ENCODE measurements around the gene RPAP2.

RPAP2 gene

DNA sequence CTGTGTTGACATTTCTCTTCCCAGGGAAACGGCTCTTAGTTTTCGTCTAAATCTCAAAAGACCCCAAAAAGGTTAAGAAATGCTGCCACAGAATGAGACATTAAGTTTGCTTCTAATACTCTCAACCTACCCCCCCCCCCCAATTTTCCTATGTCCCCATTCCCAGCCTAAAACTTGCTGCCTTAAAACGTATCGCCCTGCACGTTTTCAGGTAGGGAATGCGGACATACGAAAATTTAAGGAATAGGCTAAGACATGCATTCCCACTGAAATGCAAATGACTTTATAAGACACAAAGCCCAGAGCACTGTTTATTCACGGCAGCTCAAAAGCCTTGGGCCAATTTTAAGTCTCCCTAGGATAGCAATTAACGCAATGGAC, 142.4 kb downstream of the RPAP2 start:
- H2AFZ ChIP-seq: no peak overlapping the region
- no peak for TF ChIP-seq CTCF (IDR thresholded peaks at IDR 0.05)
- no peaks in the 10 kb centered on the region for H3K9me3 ChIP-seq (ENCODE audit: control insufficient read depth, low read length)
- no peaks in the 10 kb centered on the region for H3K36me3 ChIP-seq (ENCODE audit: control insufficient read depth, insufficient read depth, low read length)
- H3K4me2 ChIP-seq (ENCODE audit: low read length): no peak overlapping the region
- H3K4me1 ChIP-seq: no peaks in the 10 kb centered on the region
- H3K79me2 ChIP-seq: no peaks in the 10 kb centered on the region
- no peak overlapping the region for H3K4me3 ChIP-seq (ENCODE audit: low read depth, low read length)
- H3K27ac ChIP-seq: no peak overlapping the region
- H3K27me3 ChIP-seq (ENCODE audit: control insufficient read depth, insufficient read depth, low read length): no peaks in the 10 kb centered on the region
- no peak overlapping the region for H3K9ac ChIP-seq

DNA sequence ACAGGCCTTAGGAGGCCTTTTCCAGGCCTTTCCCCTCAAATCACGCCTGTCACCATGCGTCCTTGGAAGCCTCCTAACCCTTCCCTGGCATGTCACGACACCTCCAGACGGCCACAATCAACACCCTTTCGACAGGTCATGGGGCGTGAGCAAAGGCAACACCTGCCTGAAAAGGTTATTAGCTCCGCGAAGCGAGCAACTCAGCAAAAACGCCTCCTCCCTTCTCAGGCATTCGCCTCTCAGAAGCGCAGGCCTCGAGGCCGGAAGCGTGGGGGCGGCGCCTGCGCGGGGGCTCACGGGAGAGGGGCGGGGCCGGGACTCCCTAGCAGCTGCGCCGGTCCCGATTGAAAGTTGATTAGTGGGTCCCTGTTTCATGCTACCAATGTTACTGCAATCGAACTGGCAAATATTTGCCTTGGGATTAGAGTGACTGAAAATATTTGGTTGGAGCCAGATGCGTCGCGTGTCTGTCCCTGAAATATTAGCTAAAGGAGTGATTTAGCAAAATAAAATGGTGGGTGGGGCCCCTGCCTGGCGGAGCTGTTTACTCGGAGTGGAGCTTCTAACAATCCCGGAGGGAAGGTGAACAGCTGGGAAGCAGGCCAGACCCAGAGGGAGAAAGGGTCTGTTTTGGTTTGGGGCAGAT, 143.0 kb downstream of the RPAP2 start:
- Histone ChIP-seq H2AFZ (peak overlapping the region; percentile 11), H3K4me1 (no peaks in the 10 kb centered on the region), H3K27ac (no peak overlapping the region), H3K4me3 (ENCODE audit: low read depth, low read length) (no peak overlapping the region), H3K4me2 (ENCODE audit: low read length) (no peak overlapping the region), H3K9me3 (ENCODE audit: control insufficient read depth, low read length) (no peaks in the 10 kb centered on the region), H3K27me3 (ENCODE audit: control insufficient read depth, insufficient read depth, low read length) (no peaks in the 10 kb centered on the region), H3K9ac (no peak overlapping the region), H3K79me2 (no peaks in the 10 kb centered on the region), H3K36me3 (ENCODE audit: control insufficient read depth, insufficient read depth, low read length) (no peaks in the 10 kb centered on the region)
- no peak for TF ChIP-seq CTCF (IDR thresholded peaks at IDR 0.05)

- Histone ChIP-seq H3K4me1 (no peaks in the 10 kb centered on the region), H3K9me3 (ENCODE audit: control insufficient read depth, low read length) (no peaks in the 10 kb centered on the region), H2AFZ (no peak overlapping the region), H3K27me3 (ENCODE audit: control insufficient read depth, insufficient read depth, low read length) (no peaks in the 10 kb centered on the region), H3K27ac (no peak overlapping the region), H3K79me2 (no peaks in the 10 kb centered on the region), H3K4me3 (ENCODE audit: low read depth, low read length) (no peak overlapping the region), H3K36me3 (ENCODE audit: control insufficient read depth, insufficient read depth, low read length) (no peaks in the 10 kb centered on the region), H3K4me2 (ENCODE audit: low read length) (no peak overlapping the region), H3K9ac (no peak overlapping the region)
- no peak for TF ChIP-seq CTCF (IDR thresholded peaks at IDR 0.05)
Measured at GRCh38 chr1:92442351-92442750, 143.5 kb downstream of the RPAP2 start.

DNA sequence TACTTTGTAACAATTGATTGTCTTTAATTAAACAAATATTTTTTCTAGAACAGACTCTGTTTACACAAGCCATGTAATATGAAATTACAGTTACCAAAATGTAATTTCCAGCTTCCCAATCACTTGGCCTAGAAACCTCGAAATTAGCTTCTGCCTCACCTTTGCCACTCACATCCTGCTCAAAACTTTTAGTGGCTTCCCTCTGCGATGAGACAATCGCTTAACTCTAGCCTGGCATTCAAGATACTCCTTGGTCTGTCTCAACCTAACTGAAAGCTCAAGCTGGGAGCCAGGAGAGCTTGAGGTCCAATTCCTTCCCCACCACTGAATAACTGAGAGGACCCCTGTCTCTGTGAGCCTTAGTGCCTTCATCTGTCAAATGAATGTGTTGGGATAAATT, 145.0 kb downstream of the RPAP2 start:
- no peaks in the 10 kb centered on the region for H3K27me3 ChIP-seq (ENCODE audit: control insufficient read depth, insufficient read depth, low read length)
- no peak overlapping the region for H3K27ac ChIP-seq
- no peak overlapping the region for H3K4me2 ChIP-seq (ENCODE audit: low read length)
- H3K9me3 ChIP-seq (ENCODE audit: control insufficient read depth, low read length): no peaks in the 10 kb centered on the region
- no peak overlapping the region for H2AFZ ChIP-seq
- no peaks in the 10 kb centered on the region for H3K4me1 ChIP-seq
- no peaks in the 10 kb centered on the region for H3K79me2 ChIP-seq
- H3K4me3 ChIP-seq (ENCODE audit: low read depth, low read length): no peak overlapping the region
- TF ChIP-seq CTCF (IDR thresholded peaks at IDR 0.05): no peak
- H3K36me3 ChIP-seq (ENCODE audit: control insufficient read depth, insufficient read depth, low read length): no peaks in the 10 kb centered on the region
- H3K9ac ChIP-seq: no peak overlapping the region

GRCh38 chr1:92444351-92444750, 145.5 kb downstream of the RPAP2 start:
- Histone ChIP-seq H3K27ac (no peak overlapping the region), H3K36me3 (ENCODE audit: control insufficient read depth, insufficient read depth, low read length) (no peaks in the 10 kb centered on the region), H3K9ac (no peak overlapping the region), H3K4me3 (ENCODE audit: low read depth, low read length) (no peak overlapping the region), H3K27me3 (ENCODE audit: control insufficient read depth, insufficient read depth, low read length) (no peaks in the 10 kb centered on the region), H3K79me2 (no peaks in the 10 kb centered on the region), H3K4me2 (ENCODE audit: low read length) (no peak overlapping the region), H2AFZ (no peak overlapping the region), H3K9me3 (ENCODE audit: control insufficient read depth, low read length) (no peaks in the 10 kb centered on the region), H3K4me1 (no peaks in the 10 kb centered on the region)
- TF ChIP-seq CTCF (IDR thresholded peaks at IDR 0.05): no peak

Data from parathyroid adenoma (tissue), 2 donors.